GM19043 (cell line): ENCODE data around the gene PAFAH1B2.
"Not testable (repeated sequence)": the region's sequence is repeated elsewhere in the genome, so short reads cannot be mapped to it uniquely, and the experiment has no call there.

Experiments
- ATAC-seq: cut with Tn5 transposase; IDR thresholded peaks from one replicate; pipeline ENCODE4 v1.9.1; 2021; ENCODE audit warnings: low read depth; ENCODE audit not compliant: unreplicated experiment

Gene PAFAH1B2

DNA sequence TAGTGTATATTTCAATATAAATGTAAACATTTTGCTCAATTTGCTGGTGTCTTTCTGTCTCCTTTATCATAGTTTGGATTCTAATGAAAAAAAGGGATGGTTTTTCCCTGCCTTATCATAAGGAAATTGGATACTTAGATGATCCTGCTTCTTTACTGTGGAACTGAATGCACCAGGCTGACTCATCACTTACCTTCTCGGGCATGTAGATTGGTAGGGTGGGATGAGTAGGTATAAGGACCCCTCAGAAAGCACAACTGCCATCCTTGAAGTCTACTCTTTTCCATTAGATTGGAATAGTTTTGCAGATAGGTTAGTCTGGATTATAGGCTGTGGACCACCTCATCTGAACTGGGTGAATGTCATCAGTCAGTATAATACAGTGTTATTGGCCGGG lies 26.9 kb downstream of the PAFAH1B2 start:
- no peak for ATAC-seq

DNA sequence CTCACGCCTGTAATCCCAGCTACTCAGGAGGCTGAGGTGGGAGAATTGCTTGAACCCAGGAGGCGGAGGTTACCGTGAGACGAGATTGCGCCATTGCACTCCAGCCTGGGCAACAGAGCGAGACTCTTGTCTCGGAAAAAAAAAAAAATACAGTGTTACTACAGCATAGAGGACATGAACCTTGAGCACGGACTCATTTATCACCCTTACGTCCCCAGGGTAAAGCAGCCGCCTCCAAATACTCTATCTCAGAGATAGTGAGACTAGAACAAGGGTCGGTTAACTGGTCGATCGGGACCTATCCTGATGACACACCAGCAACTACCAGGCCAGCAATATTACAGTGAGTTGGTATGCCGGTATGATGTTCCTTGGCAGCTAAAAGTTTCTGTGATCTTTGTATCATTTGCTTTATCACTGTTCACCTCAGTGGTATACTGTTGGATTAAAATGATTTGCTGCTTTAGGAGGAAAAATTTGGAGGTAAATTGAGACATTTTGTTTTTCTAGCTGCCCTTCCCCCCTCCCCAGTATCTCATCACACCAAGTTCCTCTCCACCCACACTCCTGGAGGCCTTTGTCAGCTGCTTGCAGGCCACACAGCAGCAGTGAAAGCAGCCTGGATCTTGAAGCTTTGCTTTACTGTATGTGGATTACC lies 27.4 kb downstream of the PAFAH1B2 start:
- ATAC-seq, result no peak

DNA sequence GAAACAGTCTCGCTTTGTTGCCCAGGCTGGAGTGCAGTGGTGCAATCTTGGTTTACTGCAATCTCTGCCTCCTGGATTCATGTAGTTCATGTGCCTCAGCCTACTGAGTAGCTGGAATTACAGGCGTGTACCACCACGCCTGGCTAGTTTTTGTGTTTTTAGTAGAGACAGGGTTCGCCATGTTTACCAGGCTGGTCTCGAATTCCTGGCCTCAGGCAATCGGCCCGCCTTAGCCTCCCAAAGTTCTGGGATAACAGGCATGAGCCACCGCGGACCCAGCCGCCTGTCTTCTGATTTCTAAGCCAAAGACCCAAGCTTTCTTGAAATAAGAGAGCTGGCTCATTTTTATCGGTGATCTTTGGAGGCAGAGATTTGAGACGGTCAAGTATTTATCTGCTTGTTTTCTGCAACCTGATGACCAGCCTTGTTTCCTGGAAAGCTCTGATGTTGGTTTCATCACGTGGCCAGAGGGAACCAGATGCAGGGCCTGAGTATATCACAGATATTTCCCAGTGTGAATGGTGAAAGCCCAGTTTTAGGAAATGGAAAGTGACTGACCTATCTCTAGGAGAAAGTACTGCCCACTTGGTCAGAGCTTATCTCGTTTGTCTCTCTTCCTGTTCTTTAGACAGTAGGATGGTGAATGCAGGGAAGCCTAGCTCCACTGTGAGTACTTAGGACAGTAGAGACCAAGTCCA lies 28.8 kb downstream of the PAFAH1B2 start:
- ATAC-seq, result no peak

DNA sequence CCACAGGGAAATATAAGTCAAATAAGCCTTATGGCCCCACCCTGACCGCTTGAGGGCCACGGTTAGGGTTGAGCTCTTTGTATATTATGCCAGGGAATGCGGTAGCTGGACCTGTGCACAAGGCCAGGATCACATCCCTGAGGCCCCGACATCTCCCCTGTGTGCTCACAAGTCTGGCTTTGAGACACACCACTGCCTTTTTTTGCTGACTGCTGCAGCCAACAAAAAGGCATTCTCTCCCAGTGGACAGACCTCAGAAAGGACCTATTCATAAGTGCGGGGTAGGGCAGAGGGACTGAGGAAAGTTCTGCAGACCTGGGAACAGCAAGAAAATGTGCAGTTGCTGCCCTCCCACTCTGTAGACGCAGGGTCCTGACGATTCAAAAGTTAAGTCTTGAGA lies 31.0 kb downstream of the PAFAH1B2 start:
- no peak for ATAC-seq

DNA sequence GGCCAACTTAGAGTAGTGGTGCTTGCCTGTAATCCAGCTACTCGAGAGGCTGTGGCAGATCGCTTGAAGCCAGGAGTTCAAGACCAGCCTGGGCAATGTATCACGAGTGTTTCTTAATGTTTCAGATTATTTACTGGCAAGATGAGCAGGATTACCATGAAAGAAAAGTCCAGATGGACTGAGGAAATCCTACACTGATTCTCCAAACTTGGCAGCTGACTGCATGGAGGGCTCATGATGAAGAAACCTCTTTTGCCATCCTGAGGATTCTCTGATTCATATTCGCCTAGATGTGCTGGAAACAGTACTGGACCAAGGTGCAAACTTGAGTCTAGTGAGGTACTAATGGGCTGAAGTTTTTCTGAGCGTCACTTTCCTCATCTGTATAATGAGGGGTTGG lies 31.7 kb downstream of the PAFAH1B2 start:
- ATAC-seq, result no peak

DNA sequence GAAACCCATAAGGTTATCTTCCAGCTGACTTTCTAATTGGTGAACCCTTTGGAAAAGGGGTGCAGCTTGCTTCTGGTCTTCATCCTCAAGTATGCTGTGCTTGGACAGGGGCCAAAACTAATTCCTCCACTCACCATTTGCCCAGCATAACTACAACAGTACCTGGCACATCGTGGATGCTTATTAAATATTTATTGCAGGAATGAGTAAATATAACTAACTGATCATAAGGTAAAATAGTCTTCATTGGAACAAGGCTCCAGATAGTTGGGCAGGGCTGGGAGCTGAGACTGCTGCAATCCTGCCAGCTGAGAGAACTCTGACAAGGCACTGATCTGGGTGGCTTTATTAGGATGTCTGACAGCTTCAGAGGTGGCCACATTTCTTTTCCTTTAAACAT lies 32.1 kb downstream of the PAFAH1B2 start:
- no peak for ATAC-seq

DNA sequence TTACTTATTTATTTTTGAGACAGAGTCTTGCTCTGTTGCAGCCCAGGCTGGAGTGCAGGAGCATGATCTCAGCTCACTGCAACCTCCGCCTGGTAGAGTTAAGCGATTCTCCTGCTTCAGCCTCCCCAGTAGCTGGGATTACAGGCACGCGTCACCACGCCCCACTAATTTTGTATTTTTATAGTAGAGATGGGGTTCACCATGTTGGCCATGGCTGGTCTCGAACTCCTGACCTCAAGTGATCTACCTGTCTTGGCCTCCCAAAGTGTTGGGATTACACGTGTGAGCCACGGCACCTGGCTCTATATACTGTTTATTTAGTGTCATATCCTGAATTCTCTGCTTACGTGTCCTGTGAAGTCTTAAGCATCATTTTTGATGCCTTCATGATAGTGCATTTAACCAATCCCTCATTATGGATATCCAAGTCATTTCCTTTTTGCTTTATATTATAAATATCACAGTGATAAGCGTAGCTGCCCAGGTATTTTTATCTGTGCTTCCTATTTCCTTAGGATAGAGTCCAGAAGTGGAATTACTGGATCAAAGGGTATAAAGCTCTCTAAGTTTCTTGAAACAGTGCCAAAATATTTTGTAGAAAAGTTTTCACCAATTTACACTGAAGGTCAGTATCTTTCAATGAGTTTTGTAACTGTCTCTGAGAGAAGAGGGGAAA lies 33.6 kb downstream of the PAFAH1B2 start:
- no peak for ATAC-seq

DNA sequence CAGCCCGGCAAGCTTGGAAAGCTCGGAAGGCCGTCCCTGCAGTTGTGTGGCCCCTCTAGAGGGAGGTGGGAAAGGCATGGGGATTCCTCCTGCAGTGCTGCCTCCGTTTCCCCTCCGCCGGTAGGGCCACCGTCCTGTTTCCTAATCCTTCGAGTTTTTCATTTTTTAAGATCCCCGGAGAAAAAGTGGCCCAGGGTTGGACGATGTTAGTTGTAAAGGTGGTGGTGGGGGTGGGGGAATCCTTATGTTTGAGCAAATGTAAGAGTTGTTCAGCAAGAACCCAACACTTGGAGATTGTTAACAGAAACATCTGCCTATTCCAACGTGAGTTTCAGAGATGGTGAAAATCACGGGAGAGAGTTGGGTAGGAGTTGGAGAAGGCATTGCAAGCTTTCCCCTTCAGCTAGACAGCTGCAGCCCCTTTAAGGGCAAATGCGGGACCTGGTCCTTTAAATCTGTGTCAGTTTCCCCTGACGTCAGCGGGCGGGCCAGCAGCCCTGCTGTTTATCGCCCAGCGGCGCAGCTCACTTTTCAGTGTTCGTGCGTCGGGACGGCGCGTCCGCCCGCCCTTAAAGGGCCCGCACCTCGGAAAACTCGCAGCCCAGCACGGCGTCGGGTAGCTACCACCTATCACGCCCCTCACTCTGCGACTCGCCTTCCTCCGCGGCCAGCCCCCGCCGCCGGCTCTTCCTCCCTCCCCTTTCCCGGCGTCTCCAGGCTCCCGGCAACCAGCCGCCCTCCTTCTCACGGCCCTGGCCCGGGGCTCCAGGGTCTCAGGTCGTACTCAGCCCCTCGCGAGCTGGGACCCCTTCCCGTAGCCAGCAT lies 34.3 kb downstream of the PAFAH1B2 start, which contains the start of gene SIDT2:
Gene SIDT2, plus strand, starts transcription at position 534 of the 825 bp plus-strand sequence. CDS start 521 bp downstream, outside the sequence.
- peak; percentile 84 for ATAC-seq

DNA sequence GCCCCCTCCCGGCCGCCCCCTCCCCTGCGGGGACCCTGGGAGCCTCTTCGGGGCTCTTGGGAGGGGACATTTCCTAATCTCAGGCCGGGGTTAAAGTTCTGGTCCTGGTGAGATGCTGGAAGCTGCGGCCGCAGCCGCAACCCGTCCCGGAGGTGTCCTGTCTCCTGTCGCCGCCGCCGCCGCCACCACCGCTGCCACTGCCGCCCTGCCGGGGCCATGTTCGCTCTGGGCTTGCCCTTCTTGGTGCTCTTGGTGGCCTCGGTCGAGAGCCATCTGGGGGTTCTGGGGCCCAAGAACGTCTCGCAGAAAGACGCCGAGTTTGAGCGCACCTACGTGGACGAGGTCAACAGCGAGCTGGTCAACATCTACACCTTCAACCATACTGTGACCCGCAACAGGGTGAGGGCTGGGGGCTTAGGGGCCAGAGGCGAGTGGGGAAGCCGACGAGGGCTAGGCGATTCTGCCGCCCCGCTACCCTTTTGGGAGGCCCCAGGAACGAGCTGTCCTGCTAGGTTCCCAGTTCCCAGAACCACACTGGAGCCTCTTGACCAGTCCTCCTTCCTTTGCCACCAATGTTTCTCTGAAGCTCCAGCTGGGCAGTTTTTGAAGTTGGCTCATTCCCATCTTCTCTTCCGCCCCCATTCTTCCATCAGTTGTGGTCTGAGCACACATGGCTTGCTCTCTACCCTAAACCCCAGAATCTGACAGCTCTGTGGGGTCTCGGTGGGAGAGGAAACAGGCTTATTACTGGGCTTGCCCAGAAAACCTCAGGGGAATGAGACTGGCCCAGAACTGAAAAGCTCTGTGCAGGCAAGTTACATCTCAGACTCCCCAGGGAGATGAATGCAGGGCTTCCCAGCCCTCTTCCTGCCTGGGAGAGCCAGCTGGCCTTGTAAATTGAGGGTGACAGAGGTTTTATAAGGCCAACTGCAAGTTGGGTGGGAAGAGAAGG lies 35.2 kb downstream of the PAFAH1B2 start:
- no peak for ATAC-seq

DNA sequence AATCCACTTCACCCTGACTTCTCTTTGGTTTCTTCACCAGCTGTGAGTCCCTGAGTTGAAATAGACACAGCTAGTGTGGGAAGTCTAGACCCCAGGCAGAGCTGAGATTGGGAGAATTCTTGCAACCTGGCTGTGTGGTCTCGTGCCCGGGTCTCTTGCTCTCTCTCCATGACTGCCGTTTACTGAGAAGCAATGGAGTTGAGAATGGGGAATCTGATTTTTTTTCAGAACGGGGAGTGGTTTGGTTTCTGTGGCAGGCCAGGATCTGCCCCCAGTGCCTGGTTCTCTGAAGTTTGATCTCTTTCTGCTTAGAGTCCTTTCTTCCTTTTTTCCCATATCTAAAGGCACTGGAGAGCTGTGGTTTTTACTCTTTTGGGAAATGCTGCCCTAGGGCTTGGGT lies 35.9 kb downstream of the PAFAH1B2 start:
- ATAC-seq, result no peak

DNA sequence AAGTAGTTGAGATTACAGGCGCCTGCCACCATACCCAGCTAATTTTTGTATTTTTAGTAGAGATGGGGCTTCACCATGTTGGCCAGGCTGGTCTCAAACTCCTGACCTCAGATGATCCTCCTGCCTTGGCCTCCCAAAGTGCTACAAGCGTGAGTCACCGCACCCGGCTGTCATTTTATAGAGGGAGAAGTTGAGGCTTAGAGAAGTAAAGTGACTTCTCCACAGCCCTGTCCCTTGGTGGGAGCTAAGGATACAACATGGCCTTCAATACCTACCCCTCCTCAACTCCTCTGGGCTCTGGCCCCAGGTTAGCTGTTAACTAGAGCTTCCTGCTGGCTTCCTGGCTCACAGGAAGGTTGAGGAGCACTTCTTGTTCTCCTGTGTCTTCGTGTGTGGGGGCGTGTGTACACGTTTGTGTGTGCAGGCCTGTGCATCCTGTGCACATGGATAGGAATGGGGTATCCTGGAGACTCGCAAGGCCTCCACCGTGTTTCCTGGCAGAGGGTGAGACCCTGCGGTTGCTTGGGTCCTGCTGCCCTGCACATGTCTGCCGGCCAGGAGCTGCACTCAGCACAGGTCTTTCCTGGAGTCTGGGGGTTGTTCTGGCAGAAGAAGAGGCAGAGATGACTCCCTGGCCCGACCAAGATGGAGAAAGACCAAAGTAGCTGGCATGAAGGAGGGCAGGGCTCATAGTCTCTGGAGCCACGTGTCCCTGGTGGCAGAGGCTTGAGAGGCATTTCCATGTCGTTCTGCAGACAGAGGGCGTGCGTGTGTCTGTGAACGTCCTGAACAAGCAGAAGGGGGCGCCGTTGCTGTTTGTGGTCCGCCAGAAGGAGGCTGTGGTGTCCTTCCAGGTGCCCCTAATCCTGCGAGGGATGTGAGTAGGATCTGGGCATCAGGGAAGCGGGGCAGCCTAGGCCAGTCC lies 36.8 kb downstream of the PAFAH1B2 start:
- ATAC-seq, result no peak

DNA sequence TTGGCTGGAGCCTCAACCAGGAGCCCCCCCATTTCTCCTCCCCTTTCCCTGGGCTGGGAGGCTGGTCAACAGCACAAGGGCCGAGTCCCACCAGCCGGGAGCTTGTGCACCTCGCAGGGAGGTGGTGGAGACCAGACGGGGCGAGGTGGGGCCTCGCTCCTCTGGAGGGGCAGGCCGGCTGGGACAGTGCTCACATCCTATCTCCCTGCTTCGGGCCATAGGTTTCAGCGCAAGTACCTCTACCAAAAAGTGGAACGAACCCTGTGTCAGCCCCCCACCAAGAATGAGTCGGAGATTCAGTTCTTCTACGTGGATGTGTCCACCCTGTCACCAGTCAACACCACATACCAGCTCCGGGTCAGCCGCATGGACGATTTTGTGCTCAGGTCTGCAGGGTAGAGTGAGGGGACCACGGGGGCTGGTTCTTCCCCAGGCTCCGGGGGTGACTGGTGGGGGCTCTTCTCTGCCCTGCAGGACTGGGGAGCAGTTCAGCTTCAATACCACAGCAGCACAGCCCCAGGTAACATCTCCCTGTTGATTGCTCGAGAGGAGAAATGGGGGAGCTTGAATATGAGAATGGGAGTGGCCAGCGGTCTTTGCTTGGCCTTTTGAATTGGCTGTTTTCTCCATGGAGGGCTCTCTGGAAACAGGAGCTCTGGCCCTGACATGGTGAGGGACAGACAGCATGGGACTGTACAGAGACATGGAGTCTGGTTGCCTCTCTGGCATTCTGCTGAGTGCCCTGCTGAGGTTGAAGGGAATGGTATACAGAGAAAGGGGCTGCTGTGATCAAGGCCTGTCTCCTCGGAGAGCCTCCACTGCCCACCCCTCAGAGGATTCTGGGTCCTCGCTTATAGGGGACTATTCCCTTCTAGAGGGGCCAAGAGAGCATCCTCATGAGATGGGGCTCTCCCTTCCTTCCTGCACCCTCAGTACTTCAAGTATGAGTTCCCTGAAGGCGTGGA lies 37.8 kb downstream of the PAFAH1B2 start:
- no peak for ATAC-seq

DNA sequence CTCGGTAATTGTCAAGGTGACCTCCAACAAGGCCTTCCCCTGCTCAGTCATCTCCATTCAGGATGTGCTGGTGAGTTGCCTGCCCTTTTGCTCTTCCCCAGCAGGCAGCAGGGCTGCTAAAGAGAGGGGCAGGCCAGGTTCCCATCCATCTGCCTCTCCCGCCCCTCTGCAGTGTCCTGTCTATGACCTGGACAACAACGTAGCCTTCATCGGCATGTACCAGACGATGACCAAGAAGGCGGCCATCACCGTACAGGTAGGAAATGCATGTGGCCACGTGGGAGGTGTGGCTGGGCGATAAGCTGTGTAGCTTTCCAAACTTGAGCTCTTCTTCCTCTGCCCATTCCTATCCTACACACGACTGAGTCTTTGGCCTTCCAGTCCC lies 38.5 kb downstream of the PAFAH1B2 start:
- ATAC-seq, result no peak

DNA sequence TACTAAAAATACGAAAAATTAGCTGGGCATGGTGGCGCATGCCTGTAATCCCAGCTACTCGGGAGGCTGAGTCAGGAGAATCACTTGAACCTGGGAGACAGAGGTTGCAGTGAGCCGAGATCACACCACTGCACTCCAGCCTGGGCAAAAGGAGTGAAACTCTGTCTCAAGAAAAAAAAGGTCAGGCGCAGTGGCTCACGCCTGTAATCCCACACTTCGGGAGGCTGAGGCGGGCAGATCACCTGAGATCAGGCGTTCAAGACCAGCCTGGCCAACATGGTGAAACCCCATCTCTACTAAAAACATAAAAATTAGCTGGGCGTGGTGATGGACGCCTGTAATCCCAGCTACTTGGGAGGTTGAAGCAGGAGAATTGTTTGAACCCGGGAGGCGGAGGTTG lies 39.1 kb downstream of the PAFAH1B2 start:
- not testable (repeated sequence) for ATAC-seq

DNA sequence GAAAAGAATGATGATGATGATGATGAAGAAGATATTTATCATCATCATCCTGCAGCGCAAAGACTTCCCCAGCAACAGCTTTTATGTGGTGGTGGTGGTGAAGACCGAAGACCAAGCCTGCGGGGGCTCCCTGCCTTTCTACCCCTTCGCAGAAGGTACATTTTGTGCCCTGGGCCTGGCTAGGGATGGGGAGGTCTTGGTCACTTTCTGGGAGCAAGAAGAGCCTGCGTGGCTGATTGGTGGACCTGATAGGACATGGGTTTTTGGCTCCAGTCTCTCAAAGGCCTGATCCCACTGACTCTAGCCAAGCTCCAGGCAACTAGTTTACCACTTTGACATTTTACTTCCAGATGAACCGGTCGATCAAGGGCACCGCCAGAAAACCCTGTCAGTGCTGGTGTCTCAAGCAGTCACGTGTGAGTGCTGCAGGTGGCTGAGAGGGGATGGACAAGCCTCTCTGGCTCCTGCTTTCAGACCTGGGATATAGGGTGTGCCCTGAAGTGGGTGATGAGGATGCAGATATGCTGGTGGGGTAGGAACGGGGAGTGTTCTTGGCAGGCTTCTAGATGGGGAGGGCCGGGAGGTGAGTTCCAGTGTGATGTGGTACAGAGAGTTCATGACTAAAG lies 39.8 kb downstream of the PAFAH1B2 start:
- ATAC-seq, result no peak

DNA sequence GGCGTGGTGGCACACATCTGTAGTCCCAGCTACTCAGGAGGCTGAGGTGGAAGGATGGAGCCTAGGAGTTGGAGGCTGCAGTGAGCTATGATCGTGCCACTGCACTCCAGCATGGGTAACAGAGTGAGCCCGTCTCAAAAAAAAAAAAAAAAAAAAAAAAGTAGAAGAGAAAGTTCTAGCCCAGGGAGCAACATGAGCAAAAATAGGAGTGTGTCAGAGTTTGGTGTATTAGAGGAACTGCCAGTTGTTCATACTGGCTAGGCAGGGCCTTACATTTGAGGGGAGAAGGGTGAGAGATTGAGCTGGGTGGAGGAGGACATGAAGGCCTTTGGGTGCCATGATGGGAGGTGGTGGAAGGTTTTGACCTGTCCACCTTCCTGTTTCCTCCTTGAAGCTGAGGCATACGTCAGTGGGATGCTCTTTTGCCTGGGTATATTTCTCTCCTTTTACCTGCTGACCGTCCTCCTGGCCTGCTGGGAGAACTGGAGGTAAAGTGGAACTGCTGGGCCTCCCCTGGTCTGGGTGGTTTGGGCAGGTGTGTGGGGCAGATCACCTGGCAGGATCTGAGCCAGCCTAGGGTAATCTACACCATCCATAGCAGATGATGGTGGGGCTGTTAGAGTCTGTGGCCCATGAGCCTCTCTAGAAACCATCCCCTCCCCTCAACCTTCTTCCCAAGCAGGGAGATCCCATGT lies 41.8 kb downstream of the PAFAH1B2 start:
- no peak for ATAC-seq

DNA sequence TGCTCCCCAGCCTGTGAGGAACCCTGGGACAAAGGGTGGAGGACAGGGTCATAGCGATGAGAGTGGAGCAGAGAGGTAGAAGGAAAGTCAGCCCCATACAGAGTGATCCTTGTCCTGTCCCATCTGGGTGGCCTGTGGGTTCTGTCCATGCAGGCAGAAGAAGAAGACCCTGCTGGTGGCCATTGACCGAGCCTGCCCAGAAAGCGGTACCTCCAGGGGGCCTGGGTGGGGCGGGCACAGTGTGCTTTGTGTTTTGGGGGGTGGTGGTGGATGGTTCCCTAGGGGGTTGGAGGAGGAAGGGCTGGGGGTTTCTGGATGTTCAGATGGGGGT lies 42.3 kb downstream of the PAFAH1B2 start:
- no peak for ATAC-seq
